GM19193 (cell line): ENCODE data around the gene PIEZO1.

Experiments
- POLR2A ChIP-seq: IDR thresholded peaks from 4 replicates; pipeline ENCODE4 v1.6.1; 2011; ENCODE audit not compliant: insufficient read depth, insufficient read length; ENCODE audit errors: extremely low read depth

PIEZO1 gene

DNA sequence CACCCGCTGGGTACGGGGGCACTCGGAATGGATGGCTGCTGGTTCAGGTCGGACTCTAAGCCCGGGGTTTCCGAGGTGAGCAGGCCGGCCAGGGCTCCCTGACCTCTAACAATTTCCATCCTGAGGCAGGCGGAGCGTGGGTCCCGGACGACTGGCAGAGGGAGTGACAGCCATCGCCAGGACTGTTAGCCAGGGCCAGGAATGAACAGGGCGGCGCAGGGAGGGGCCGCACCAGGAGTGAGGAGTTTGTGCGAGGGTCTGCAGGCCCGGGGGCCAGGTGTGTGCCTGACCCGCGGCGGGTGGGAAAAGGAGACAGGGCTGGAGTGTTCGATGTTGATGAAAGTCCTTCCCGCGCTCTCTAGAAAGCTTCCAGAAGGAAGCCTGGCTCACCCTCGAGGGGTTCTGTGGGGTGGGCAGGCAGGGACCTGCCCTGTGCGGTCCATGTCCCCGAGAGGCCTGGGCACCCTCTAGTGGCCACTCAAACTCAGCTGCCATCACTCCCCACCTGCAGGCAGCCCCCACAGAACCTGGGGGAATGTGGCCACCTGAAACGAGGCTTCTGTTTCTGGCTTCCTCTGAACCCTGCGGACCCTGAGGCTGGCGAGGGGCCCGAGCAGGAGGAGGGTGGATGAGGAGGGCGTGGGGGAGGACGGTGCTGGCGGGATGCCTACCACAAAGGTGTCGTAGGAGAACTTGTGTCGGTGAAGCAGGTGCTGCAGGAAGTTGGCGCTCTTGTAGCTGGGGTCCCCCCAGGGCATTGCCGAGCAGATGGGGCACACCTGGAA, 87.0 kb downstream of the PIEZO1 start:
- no peak for TF ChIP-seq POLR2A

GRCh38 chr16:88697116-88697830, 87.7 kb downstream of the PIEZO1 start:
- no peak for TF ChIP-seq POLR2A

DNA sequence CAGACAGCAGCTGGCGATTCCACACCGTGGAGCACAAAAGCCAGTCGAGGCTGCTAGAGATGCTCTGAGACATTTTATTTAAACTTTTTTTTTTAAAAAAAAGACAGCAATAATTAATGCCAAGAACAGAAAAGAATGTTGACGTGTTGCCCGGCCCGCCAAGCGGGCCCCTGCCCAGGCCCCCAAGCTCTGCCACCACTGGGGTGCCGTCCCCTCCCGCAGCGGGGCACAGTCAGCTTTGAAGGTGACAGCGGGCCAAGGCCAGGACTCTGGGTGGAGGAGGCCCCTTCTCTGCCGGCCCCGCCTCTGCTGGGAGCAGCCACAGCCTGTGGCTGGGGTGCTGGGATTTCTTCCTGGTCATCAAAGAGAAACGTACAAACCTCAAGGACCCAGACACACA, 88.6 kb downstream of the PIEZO1 start:
- no peak for TF ChIP-seq POLR2A

DNA sequence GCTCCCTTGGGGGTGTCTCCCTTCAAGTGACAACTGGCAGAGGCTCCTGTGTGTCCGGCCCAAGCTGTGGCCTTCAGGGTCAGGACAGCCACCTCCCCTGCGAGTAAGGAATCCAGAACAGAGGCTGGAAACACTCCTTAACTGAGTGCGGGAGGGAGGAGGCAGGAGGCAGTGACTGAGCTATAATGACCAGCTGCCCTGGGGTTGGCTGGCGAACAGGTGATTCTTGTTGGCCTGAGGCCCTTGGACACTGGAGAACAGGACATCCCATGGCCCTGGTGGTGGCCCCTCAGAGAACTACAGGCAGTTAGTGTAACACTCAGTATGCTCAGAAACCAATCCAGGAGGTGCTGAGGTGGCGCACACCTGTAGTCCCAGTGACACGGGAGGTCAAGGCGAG, 89.3 kb downstream of the PIEZO1 start:
- no peak for TF ChIP-seq POLR2A

DNA sequence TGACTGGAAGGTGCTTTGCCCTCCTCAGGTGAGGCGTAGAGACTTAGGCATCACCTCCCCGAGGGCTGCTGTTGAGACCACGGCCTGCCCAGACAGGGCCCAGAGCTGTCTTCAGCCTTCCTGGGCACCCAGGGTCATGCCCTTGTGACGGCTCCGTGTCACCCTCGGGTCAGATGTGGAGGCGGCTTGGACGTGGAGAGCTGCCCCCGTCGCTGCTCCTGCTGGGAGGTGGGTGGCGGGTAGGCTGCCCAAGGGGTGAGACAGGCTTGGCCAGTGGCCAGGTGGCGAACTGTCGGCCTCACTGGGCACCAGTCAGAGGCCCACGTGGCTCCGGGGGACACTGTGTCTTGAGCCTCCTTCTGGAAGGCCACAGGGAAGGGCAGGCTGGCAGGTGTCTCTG, 89.8 kb downstream of the PIEZO1 start:
- no peak for TF ChIP-seq POLR2A

- no peak for TF ChIP-seq POLR2A
Observed at GRCh38 chr16:88694221-88695087, 90.6 kb downstream of the PIEZO1 start.

GRCh38 chr16:88693420-88694177, 91.4 kb downstream of the PIEZO1 start:
- no peak for TF ChIP-seq POLR2A

DNA sequence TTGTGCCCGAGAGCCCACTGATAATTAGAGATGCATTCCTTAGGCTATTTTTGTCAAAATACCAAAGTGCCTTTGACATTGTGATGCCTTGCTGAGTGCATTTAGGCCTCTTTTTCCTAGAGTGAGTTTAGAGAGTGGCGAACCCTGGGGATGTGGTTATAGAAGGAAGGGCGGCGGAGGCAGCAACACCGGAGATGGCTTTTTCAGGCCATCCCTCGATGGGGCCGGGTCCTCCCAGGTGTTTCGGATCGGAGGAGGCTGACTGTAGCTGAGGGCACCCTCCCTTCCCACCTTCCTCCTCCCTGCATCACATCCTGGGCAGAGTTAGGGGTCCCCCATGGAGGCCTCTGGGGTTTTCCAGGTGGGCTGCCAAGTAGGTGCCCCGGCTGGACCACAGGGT, 92.2 kb downstream of the PIEZO1 start:
- no peak for TF ChIP-seq POLR2A

DNA sequence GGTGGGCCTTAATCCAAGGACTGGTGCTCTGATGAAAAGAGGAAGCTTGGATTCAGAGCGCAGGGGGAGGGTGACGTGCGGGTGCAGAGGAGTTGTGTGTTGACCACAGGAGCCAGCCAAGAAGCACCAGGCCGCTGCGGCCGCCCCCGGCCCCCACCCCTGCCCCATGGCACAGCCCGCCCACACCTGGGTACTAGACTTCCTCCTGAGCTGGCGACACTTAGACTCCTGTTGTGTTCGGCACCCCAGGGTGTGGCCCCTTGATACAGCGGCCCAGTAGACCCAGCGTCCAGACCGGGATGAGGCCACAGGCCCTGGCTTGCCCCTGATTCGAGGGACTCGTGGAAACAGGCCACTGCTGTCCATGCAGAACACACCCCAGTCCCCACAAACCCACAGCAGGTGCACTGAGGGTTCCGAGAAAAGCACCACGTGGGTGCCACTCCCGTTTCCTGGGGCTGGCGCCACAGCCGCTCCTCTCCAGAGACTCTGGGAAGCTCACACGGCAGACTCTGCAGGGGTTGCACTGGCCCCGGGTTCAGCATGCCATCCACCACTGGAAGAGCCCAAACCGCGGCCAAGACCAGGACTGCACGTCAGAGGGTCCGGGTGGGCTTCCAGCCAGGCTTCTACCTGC, 93.0 kb downstream of the PIEZO1 start:
- no peak for TF ChIP-seq POLR2A

DNA sequence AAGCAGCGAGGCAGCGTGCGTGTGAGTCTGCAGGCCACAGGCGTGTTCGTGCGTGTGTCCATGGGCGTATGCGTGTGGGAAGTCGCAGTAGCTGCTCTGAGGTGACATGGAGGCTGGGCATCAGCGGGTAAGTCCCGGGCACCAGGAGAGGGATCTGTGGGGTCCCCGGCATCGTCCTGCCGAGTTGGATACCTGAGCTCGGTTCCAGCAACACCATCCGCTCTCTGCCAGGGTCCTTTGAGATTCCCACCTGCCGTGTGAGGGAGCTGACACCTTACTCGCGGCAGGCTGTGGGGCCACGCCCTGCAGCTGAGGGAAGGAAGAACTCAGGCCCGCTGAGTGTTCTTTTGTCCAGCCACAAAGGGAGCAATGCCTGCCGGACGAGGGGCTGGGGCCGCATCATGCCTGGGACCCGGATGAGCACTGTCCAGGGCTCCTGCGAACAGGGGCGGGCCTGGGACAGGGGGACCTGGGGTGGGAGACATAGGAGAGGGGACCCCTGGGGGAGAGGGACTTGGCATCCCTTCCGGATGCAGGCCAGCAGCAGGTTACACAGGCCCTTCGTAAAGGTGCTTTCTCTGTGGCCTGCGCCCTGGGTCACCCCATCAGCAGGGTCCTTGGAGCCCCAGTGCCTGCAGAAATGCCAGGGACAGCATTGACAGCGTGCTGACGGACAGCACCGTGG, 93.7 kb downstream of the PIEZO1 start:
- no peak for TF ChIP-seq POLR2A

DNA sequence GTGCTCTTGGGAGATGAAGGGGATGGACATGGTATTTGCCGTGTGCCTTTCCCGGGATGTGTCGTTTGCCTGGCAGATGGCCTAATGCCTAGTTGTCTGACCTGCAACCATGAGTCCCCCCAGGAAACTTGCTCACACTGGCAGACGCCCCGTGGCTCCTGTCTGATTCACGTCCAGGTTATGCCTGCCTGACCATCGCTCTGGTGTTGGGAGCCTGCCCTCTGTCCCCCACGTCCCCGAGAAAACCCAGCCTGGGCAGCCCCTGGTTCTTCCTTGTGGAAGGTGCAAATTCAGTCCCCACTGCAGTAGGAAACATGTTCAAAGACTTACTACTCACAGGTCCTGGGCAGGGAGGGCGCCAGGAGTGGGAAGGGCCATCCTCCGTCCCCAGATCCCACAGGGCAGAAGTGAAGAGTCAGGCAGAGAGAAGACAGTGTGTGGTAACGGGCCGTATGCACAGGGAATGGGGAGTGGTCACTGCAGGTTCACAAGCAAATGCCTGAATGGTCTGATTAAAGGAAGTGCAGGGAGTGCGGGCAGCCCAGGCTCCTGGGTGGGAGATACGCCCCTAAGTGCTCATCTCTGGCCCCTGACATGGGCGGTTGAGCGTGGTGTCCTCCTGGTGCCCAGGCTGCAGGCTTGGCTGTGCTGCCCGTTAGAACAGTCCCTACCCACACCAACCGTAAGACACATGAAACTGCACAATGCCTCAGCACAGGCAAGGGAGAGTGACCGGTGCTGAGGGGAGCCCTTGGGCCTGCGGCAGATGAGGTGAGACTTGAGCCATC, 94.5 kb downstream of the PIEZO1 start:
- TF ChIP-seq POLR2A: no peak

DNA sequence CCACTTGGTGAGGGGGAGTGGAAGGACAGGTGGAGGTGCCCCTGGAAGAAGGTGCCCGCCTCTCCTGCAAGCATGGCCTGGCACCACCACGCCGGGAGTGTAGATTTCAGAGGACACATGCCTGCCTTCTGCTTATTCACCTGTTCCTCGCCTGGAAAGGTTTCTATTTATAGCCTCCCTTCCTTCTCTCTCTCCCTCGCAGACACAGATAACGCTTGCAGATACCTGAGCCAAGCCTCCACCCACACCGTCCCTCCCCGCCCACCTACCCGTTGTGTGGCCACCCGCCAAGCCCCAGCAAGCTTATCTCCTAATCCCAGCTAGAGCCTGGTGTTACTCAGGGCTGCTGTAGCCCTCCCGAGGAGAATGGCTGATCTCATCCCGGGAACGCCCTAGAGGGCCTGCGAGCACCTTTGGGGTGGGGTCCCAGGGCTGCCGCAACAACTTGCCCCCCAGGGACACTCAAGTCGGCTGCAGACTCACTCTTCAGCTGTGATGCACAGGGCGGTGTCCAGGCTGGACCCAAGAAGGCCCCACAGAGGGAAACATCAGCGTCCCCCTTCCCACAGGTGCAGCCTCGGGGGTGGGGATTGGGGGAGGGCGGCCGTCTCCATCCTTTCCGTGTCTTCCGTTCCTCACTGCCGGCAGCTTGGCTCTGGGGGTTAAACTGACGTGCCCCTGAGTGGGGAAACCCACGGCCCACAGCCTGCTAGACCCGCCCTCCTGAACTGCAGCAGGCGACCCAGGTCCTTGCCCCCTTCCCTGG, 96.8 kb downstream of the PIEZO1 start:
- no peak for TF ChIP-seq POLR2A
